Kidney (tissue), 14 donors: ENCODE results near the gene GNAT2. TPM values are rescaled to one million over a fixed set of nuclear protein-coding genes. Genes with fewer than 3 reads are reported as not detected.

ENCODE experiments used
- DNase-seq, 5 donors: peaks; one replicate each; pipeline ENCODE4 v3.0.0-alpha.2; 2013 to 2020
- FAIRE-seq: peaks from 2 replicates; lab custom pipeline; 2012; peaks lifted over from hg19 to GRCh38; lab: Jason Lieb, UNC
- H3K27ac ChIP-seq, 2 donors: one replicate each; pipeline ENCODE4 v1.7.0; 2013; ENCODE audit warnings: low read depth in 2 of 2, low read length in 2 of 2, inconsistent platforms in 1 of 2
- H3K27me3 ChIP-seq: one replicate; pipeline ENCODE4 v1.7.1; 2013; ENCODE audit warnings: low read length, inconsistent platforms; ENCODE audit not compliant: control insufficient read depth, insufficient read depth
- H3K36me3 ChIP-seq, 3 donors: one replicate each; pipeline versions ENCODE4 v1.7.0 to v1.7.1; 2013; ENCODE audit warnings: low read length in 3 of 3, control low read depth in 1 of 3, inconsistent platforms in 1 of 3; ENCODE audit not compliant: insufficient read depth in 3 of 3, control insufficient read depth in 2 of 3
- H3K4me1 ChIP-seq, 3 donors: one replicate each; pipeline versions ENCODE4 v1.7.0 to v1.7.1; 2013; ENCODE audit warnings: low read length in 3 of 3, inconsistent platforms in 1 of 3, low read depth in 1 of 3; ENCODE audit not compliant: control insufficient read depth in 2 of 3, insufficient read depth in 2 of 3
- H3K4me3 ChIP-seq, 3 donors: one replicate each; pipeline versions ENCODE4 v1.7.0 to v1.8.1; 2013; ENCODE audit warnings: low read length in 3 of 3, control low read depth in 1 of 3, inconsistent platforms in 1 of 3
- H3K9ac ChIP-seq, 3 donors: one replicate each; pipeline versions ENCODE4 v1.7.0 to v1.7.1; 2013; ENCODE audit warnings: low read length in 3 of 3, control low read depth in 1 of 3, inconsistent platforms in 1 of 3
- H3K9me3 ChIP-seq, 3 donors: one replicate each; pipeline versions ENCODE4 v1.7.0 to v1.7.1; 2013; ENCODE audit warnings: low read length in 3 of 3, control low read depth in 1 of 3, inconsistent platforms in 1 of 3; ENCODE audit not compliant: control insufficient read depth in 2 of 3, insufficient read depth in 1 of 3
- intact Hi-C: fragments of 100-400 bp; cut with DNase I; formaldehyde crosslinking; loops from one replicate; pipeline ENCODE4 v1.11.1; 2022
- polyA plus RNA-seq: library from polyadenylated mRNA; stranded (reverse); fragments of 350-450 nt; fragmentation: Illumina TruSeq; extraction: RNeasy Lipid Tissue Mini Kit (QIAGEN cat#74804); gene quantifications from one replicate; pipeline ENCODE4 v1.2.3, GENCODE V29; 2014; ENCODE audit warnings: low read depth, low replicate concordance; ENCODE audit not compliant: insufficient read depth
- total RNA-seq: library from RNA; stranded (reverse); fragmentation: NEBNext Ultra II Directional; extraction: Animal tissue kit (Norgen Biotek cat#: 25700); gene quantifications from one replicate; pipeline ENCODE4 v1.2.1, GENCODE V29; 2021
- TF ChIP-seq, protein P1 (sequence below): IDR thresholded peaks from 3 replicates; pipeline ENCODE4 v1.5.1; 2012; ENCODE audit warnings: mild to moderate bottlenecking, moderate library complexity, borderline replicate concordance; ENCODE audit not compliant: insufficient read depth; ENCODE audit errors: extremely low read depth
- donor health status: control.
- donor health status: control.
- donor health status: control.
- donor health status: control.
- donor health status: control.
- donor health status: DM: yes; HTN: yes; CAD: no.
- donor health status: Normal renal cell carcinoma (clear cell type).

Gene GNAT2
- total and polyA plus RNA-seq, 2 donors from 2014 or later: not detected

- H3K9ac ChIP-seq: no peak overlapping the region
- intact Hi-C loops: no loop called here
- H3K9me3 ChIP-seq: no peaks in the 10 kb centered on the region
- no peaks in the 10 kb centered on the region for H3K27me3 ChIP-seq
- no peak overlapping the region for H3K4me3 ChIP-seq
- TF ChIP-seq, protein P1, sequence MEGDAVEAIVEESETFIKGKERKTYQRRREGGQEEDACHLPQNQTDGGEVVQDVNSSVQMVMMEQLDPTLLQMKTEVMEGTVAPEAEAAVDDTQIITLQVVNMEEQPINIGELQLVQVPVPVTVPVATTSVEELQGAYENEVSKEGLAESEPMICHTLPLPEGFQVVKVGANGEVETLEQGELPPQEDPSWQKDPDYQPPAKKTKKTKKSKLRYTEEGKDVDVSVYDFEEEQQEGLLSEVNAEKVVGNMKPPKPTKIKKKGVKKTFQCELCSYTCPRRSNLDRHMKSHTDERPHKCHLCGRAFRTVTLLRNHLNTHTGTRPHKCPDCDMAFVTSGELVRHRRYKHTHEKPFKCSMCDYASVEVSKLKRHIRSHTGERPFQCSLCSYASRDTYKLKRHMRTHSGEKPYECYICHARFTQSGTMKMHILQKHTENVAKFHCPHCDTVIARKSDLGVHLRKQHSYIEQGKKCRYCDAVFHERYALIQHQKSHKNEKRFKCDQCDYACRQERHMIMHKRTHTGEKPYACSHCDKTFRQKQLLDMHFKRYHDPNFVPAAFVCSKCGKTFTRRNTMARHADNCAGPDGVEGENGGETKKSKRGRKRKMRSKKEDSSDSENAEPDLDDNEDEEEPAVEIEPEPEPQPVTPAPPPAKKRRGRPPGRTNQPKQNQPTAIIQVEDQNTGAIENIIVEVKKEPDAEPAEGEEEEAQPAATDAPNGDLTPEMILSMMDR: no peak
- peaks cover 0 to 12% (median 9%) of the 10 kb centered on the region in 3 donors for H3K4me1 ChIP-seq
- DNase-seq (no peak), FAIRE-seq (no peak)
- no peak overlapping the region for H3K27ac ChIP-seq
- H3K36me3 ChIP-seq: no peaks in the 10 kb centered on the region
Measured at GRCh38 chr1:109557520-109557919, 61.9 kb downstream of the GNAT2 start.

- intact Hi-C loops: no loop called here
- Histone ChIP-seq H3K9ac (no peak overlapping the region), H3K27me3 (no peaks in the 10 kb centered on the region), H3K36me3 (no peaks in the 10 kb centered on the region), H3K4me1 (peaks cover 0 to 9% (median 9%) of the 10 kb centered on the region in 3 donors), H3K27ac (no peak overlapping the region), H3K4me3 (no peak overlapping the region), H3K9me3 (no peaks in the 10 kb centered on the region)
- no peak for DNase-seq
- TF ChIP-seq, protein P1: no peak
- FAIRE-seq: no peak
Measured at GRCh38 chr1:109556563-109556962, 62.9 kb downstream of the GNAT2 start.

Other genes starting within 250 kb of the GNAT2 start
- gene SORT1, start 221.7 kb downstream of the GNAT2 start, total RNA-seq: 169 TPM
- gene SORT1, start 221.7 kb downstream of the GNAT2 start, polyA plus RNA-seq: 33.5 TPM
- 71.4 TPM for gene PSMA5, start 193.2 kb downstream of the GNAT2 start, total RNA-seq
- 91.1 TPM for gene PSMA5, start 193.2 kb downstream of the GNAT2 start, polyA plus RNA-seq
- gene SYPL2, start 153.1 kb downstream of the GNAT2 start, total RNA-seq: 6.7 TPM
- 9.8 TPM for gene SYPL2, start 153.1 kb downstream of the GNAT2 start, polyA plus RNA-seq
- gene ATXN7L2, start 135.7 kb downstream of the GNAT2 start, total RNA-seq: 7.3 TPM
- gene ATXN7L2, start 135.7 kb downstream of the GNAT2 start, polyA plus RNA-seq: 5.7 TPM
- 18.0 TPM for gene CYB561D1, start 125.5 kb downstream of the GNAT2 start, total RNA-seq
- gene CYB561D1, start 125.5 kb downstream of the GNAT2 start, polyA plus RNA-seq: 5.2 TPM
- gene AMIGO1, start 109.9 kb downstream of the GNAT2 start, total RNA-seq: 8.5 TPM
- 5.1 TPM for gene AMIGO1, start 109.9 kb downstream of the GNAT2 start, polyA plus RNA-seq
- not detected for gene GPR61, start 79.7 kb downstream of the GNAT2 start, total RNA-seq
- gene GPR61, start 79.7 kb downstream of the GNAT2 start, polyA plus RNA-seq: not detected
- gene GNAI3, start 71.0 kb downstream of the GNAT2 start, total RNA-seq: 8.0 TPM
- gene GNAI3, start 71.0 kb downstream of the GNAT2 start, polyA plus RNA-seq: 4.2 TPM
- gene AMPD2, start 221 bp upstream of the GNAT2 start, total RNA-seq: 55.3 TPM
- 21.1 TPM for gene AMPD2, start 221 bp upstream of the GNAT2 start, polyA plus RNA-seq
- gene GSTM4, start 36.5 kb upstream of the GNAT2 start, total RNA-seq: 34.0 TPM
- gene GSTM4, start 36.5 kb upstream of the GNAT2 start, polyA plus RNA-seq: 117 TPM
- 47.1 TPM for gene GSTM2, start 48.4 kb upstream of the GNAT2 start, total RNA-seq
- 116 TPM for gene GSTM2, start 48.4 kb upstream of the GNAT2 start, polyA plus RNA-seq
- not detected for gene GSTM1, start 68.2 kb upstream of the GNAT2 start, total RNA-seq
- gene GSTM1, start 68.2 kb upstream of the GNAT2 start, polyA plus RNA-seq: 61.2 TPM
- 4.2 TPM for gene GSTM5, start 92.6 kb upstream of the GNAT2 start, total RNA-seq
- 9.1 TPM for gene GSTM5, start 92.6 kb upstream of the GNAT2 start, polyA plus RNA-seq
- 54.7 TPM for gene GSTM3, start 121.4 kb upstream of the GNAT2 start, total RNA-seq
- gene GSTM3, start 121.4 kb upstream of the GNAT2 start, polyA plus RNA-seq: 405 TPM
- 1.8 TPM for gene EPS8L3, start 144.3 kb upstream of the GNAT2 start, total RNA-seq
- gene EPS8L3, start 144.3 kb upstream of the GNAT2 start, polyA plus RNA-seq: not detected